Mesothelial cell of epicardium (in vitro differentiated cells): Measurements from ENCODE around the gene PLXDC2. TPM values are rescaled to one million over a fixed set of nuclear protein-coding genes. Genes with fewer than 3 reads are reported as not detected.

Experiments used
- DNase-seq, 2 experiments: peaks; one replicate each; pipeline ENCODE4 v3.0.0; 2021; ENCODE audit warnings: low spot score in 2 of 2; ENCODE audit not compliant: unreplicated experiment in 2 of 2
- H3K27ac Mint-ChIP-seq: 2 replicates; pipeline ENCODE4 v1.8.0; 2021; ENCODE audit warnings: mixed read lengths
- H3K27me3 Mint-ChIP-seq: 2 replicates; pipeline ENCODE4 v1.8.0; 2021; ENCODE audit warnings: low read depth, mixed read lengths
- H3K36me3 Mint-ChIP-seq: 2 replicates; pipeline ENCODE4 v1.8.0; 2021; ENCODE audit warnings: mixed read lengths
- H3K4me1 Mint-ChIP-seq: 2 replicates; pipeline ENCODE4 v1.8.0; 2021; ENCODE audit warnings: mixed read lengths
- H3K4me3 Mint-ChIP-seq: 2 replicates; pipeline ENCODE4 v1.8.0; 2021; ENCODE audit warnings: mild to moderate bottlenecking, moderate library complexity, mixed read lengths
- H3K9me3 Mint-ChIP-seq: 2 replicates; pipeline ENCODE4 v1.8.0; 2021; ENCODE audit warnings: mixed read lengths
- CTCF ChIP-seq: fragments of 200-600 bp; sonication (generic); IDR thresholded peaks from one replicate; pipeline ENCODE4 v1.5.0; 2021; ENCODE audit warnings: antibody characterized with exemption; ENCODE audit not compliant: unreplicated experiment
- total RNA-seq: library from RNA; stranded (reverse); gene quantifications from 3 replicates; pipeline ENCODE4 v1.2.1, GENCODE V29; 2021

Gene PLXDC2
- total RNA-seq, 1 donor from 2014 or later, result 60.0 TPM

GRCh38 chr10:19925064-19925463 is 108.8 kb downstream of the PLXDC2 start:
- TF ChIP-seq CTCF, result no peak
- Mint-ChIP-seq H3K36me3 (peaks cover 3% of the 10 kb centered on the region), H3K4me3 (no peak overlapping the region), H3K27me3 (no peaks in the 10 kb centered on the region), H3K4me1 (peaks cover 54% of the 10 kb centered on the region), H3K27ac (no peak overlapping the region), H3K9me3 (no peaks in the 10 kb centered on the region)
- no peak for DNase-seq

DNA sequence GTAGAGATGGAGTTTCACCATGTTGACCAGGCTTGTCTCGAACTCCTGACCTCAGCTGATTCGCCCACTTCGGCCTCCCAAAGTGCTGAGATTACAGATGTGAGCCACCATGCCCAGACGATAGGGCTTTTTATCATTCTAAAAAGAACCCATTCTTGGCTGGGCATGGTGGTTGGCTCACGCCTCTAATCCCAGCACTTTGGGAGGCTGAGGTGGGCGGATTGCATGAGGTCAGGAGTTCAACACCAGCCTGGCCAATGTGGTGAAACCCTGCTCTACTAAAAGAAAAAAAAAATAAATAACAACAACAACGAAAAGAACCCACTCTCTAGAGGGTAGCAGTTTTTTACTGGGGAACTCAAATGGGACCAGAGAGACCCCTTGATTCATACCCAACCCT is 112.7 kb downstream of the PLXDC2 start:
- H3K36me3 Mint-ChIP-seq, result peaks cover 3% of the 10 kb centered on the region
- no peak for TF ChIP-seq CTCF
- H3K4me1 Mint-ChIP-seq, result peaks cover 58% of the 10 kb centered on the region
- no peak for DNase-seq
- no peak overlapping the region for H3K4me3 Mint-ChIP-seq
- H3K27me3 Mint-ChIP-seq, result no peaks in the 10 kb centered on the region
- no peaks in the 10 kb centered on the region for H3K9me3 Mint-ChIP-seq
- H3K27ac Mint-ChIP-seq, result no peak overlapping the region

DNA sequence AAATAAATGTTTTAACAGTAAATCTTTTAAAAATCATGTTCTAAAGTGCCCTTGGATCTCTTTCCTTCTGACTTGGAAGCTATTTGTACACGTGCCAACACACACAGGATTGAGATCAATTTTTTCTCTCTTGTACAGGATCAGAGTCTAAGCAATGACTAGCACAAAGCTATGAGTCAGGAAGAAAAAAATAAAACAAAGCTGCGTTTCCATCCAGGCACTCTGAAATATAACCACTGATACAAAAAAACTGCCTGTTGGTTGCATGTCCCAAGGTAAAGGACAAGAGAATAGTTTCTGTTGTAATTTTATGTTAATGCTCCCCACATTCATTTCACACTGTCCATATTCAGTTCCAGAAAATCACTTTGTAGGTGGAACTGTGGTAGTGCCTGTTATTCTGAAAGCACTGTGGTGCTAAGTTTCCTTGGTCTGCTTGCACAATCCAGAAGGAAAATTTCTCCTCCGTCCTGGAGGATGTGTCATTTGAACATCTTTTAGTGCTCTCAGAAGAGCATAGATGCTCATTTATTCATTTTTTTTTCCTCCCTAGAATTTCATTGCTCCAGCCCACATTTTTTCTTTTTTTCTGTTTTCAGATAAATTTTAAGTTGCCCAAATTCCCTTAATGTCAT is 113.4 kb downstream of the PLXDC2 start:
- H3K27ac Mint-ChIP-seq, result peak overlapping the region; percentile 16
- H3K27me3 Mint-ChIP-seq, result no peaks in the 10 kb centered on the region
- H3K36me3 Mint-ChIP-seq, result no peaks in the 10 kb centered on the region
- no peak for DNase-seq
- H3K4me3 Mint-ChIP-seq, result no peak overlapping the region
- no peaks in the 10 kb centered on the region for H3K9me3 Mint-ChIP-seq
- TF ChIP-seq CTCF, result no peak
- H3K4me1 Mint-ChIP-seq, result peaks cover 52% of the 10 kb centered on the region

DNA sequence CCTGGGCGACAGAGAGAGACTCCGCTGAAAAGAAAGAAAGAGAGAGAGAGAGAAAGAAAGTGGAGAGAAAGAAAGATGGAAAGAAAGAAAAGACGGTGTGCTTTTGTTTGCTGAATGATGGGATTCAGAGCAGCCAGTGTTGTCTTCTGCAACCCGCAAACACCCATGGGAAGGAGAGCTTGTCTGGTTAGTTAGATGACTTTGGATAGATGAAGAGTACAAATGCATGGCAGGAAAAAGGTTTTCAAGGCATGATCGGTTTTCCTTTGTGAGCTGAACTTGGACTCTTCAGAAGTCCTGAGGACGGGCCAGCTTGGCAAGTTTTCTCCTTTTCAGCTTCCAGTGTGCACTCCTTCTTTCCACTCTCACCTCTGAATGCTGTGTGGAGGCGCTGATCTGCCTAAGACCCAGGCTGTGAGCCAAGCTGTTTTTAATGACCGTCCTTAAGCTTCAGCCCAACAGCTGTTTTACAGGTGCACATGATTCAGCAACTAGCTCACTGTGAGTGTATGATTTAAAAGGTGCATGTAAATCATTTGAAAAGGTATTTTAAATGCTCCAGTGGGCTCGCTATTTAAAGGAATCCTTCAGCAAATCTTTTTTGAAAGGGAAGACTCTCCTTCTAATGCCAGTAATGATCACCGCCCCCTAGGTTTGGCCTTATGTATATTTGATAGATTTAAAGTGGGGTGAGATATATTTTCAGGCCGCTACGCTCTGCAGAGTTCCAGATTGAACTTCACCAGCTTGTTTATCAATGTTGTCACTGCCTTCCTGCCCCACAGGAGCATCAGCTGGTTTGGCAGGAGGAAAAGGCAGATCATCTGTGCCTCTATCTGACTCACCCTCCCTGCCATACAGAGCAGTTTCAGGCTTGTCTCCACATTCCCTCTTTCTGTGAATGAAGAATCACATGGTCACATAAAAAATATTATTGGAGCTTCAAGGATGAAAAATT is 115.0 kb downstream of the PLXDC2 start:
- H3K4me3 Mint-ChIP-seq, result no peak overlapping the region
- H3K36me3 Mint-ChIP-seq, result peaks cover 2% of the 10 kb centered on the region
- no peak for TF ChIP-seq CTCF
- no peaks in the 10 kb centered on the region for H3K9me3 Mint-ChIP-seq
- H3K4me1 Mint-ChIP-seq, result peaks cover 40% of the 10 kb centered on the region
- no peaks in the 10 kb centered on the region for H3K27me3 Mint-ChIP-seq
- peak overlapping the region; percentile 90 for H3K27ac Mint-ChIP-seq
- no peak for DNase-seq

DNA sequence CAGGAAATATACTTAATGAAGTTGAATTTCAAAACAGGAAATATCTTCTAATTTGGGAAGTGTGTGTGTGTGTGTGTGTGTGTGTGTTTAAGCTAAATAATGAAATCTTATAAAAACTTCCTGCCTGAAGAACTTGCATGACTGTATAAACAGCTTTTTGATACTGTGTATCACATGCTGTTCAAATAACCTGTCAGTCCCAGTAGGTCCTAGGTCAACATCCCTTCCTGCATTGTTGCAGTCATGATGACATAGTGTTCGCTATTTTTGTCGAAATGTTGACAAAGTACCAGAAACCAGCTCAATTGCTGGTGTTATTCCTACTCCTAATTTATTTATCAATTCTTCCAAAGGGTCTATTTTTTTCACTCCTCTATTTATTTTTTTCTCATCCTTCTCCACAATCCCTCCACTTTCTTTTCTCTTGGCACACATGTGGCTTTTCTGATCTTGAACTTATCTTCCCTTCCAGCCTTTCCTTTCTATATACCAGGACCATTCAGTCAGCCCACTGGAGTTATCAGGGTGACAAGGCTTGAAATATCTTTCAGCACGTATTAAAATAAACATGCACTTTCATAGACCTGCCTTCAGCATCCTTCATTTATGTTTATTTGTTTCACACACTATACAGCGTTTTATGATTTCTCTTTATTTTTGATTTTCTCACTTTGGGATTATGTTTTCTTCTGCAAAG is 115.8 kb downstream of the PLXDC2 start:
- TF ChIP-seq CTCF, result no peak
- no peak overlapping the region for H3K4me3 Mint-ChIP-seq
- peak overlapping the region; percentile 90 for H3K27ac Mint-ChIP-seq
- peaks cover 5% of the 10 kb centered on the region for H3K9me3 Mint-ChIP-seq
- peaks cover 36% of the 10 kb centered on the region for H3K4me1 Mint-ChIP-seq
- peaks cover 7% of the 10 kb centered on the region for H3K36me3 Mint-ChIP-seq
- H3K27me3 Mint-ChIP-seq, result no peaks in the 10 kb centered on the region
- no peak for DNase-seq
